ENCODE measurements around the gene MLEC.
"Not testable (repeated sequence)": the region's sequence is repeated elsewhere in the genome, so short reads cannot be mapped to it uniquely, and the experiment has no call there.

The MLEC gene

DNA sequence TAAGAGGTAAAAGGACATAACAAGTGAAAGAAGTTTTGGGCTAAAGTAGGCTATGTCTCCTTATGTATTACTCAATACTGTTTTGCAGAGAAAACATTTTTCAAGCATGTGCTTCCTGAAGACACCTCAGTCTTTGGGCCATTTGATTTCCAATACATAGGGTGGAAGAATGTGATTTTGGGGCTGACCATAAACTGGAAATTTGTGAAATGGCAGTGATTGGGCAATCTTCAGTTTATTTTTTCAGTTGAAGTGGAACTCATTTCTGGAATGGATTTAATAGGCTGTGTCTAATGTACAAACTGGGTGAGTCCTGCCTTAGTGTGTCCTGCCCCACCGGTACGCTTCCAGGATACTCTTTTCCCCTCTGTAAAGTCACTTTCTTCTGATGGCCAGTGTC lies 35.8 kb downstream of the MLEC start:
- no peak for DNase-seq

DNA sequence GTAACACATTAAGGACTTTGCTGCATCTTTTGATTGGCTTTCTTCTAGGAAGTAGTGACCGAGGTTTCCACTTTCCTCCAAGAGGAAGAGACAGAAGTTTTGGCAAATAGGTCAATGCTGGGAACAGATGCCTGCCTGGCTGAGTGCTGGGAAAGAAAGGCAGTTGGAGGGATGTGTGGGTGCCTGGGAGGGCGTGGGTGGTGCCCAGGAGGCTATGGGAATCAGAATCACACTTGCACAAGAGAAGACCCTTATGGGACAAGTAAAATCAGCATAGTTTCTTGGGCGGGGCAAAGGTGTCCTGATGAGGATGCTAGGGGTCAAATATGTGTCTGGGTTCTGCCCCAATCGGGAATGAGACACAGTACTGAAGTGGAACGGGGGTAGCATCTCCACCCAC lies 37.8 kb downstream of the MLEC start:
- no peak for DNase-seq

DNA sequence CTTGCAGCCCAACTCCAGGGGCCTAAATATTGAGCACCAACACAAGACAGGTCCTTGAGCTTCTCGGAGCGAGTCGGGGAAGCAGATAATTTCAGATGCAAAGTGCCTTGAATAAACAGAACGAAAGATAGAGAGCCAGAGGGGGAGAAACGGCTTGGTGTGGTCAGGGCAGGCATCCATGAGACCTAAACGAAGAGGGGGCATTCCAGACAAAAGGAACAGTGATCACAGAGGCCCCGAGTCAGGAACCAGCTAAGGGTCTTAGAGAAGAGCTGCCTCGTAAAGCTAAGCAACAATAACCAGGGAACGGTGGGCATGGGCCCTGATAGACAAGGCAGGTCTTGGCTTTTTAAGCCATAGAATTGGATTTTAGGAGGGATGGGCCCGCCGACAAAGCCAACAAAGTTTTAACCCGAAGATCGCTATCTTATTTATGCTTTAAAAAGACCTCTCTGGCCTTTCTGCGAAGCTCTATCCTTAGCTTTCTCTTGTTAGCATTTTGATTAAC lies 38.3 kb downstream of the MLEC start:
- DNase-seq, result no peak

DNA sequence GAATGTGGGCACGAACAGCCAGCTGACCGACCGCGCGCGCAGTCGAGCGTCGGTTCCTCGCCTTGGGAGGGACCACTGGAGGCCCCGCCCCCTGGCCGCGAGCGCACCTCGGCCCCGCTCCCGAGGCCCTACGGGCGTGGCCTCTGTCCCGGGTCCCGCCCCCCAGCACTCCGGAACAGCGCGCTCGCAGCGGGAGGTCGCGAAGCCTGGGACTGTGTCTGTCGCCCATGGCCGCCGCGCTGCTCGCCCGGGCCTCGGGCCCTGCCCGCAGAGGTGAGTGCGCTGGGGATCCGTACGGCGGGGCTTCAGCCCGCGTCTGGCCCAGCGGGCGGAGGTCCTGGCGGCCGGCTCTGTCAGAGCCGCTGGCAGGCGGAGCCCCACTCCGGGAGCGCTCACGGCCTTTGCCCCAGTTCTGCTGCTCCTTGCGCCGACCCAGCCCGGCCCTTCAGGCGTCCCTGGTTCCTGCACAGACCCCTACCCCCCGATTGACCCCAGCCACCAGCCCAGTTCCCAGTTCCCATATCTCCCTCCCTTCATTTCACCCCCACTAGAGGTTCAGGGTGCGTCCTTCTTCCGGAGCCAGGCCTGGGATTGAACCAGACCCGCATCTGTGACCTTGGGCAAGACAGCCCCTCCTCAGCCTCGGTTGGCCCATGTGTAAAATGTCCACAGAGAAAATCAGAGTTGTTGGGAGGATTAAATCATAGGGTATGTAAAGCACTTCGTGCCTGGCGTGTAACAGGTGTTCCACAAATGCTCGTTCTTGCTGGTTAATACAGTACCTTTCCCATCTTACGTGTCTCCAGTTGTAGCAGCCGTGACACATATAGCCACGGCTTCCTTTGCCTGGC lies 38.9 kb downstream of the MLEC start, which contains the start of gene ACADS:
Gene ACADS (plus strand): TSS at position 168 of the 851 bp plus-strand sequence. CDS start 60 bp downstream, at position 228.
- peak; percentile 84 for DNase-seq

DNA sequence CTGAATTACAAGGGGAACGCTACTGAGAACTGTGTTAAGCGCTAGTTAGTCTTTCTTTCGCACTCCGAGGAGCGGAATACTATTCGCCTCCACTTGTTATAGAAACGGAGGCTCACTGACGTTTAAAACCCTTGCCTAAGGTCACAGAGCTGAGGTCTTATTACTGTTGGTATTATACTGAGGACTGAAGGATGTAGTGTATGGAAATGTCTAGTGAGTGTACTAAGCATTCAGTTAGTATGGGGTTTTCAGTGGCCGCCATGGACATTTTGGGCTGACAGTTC lies 39.5 kb downstream of the MLEC start:
- DNase-seq, result no peak

DNA sequence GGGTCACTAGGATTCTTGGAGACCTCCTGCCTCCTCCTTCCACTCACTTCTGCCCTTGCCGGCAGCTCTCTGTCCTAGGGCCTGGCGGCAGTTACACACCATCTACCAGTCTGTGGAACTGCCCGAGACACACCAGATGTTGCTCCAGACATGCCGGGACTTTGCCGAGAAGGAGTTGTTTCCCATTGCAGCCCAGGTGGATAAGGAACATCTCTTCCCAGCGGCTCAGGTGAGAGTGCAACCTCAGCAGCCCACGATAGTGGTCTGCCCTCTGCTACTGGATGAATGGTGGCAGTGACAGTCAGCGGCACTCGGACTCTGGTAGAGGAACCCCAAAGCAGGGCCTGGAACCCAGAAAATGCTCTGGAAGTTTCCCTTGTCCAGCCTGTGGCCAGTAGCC lies 40.0 kb downstream of the MLEC start:
- no peak for DNase-seq

DNA sequence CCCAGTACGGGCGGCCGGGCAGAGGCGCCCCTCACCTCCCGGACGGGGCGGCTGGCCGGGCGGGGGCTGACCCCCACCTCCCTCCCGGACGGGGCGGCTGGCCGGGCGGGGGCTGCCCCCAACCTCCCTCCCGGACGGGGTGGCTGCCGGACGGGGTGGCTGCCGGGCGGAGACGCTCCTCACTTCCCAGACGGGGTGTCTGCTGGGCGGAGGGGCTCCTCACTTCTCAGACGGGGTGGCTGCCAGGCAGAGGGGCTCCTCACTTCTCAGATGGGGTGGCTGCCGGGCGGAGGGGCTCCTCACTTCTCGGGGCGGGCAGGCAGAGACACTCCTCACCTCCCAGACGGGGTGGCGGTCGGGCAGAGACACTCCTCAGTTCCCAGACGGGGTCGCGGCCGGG lies 45.2 kb downstream of the MLEC start:
- not testable (repeated sequence) for DNase-seq

DNA sequence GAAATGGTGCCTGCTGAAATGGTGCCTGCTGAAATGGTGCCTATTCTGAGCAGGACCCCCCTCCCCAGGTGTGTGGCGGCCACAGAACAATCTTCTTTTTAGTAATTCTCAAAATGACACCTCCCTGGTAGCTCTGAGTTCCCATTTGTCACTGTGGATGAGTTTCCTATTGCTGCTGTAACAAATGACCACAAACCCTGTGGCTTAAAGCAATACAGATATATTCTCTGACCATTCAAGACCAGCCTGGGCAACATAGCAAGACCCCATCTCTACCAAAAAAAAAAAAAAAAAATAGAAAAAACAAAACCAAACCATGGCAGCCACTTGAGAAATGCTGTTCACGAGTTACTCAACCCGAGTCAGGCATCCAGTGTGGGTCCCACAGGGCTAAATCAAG lies 46.6 kb downstream of the MLEC start:
- no peak for DNase-seq

DNA sequence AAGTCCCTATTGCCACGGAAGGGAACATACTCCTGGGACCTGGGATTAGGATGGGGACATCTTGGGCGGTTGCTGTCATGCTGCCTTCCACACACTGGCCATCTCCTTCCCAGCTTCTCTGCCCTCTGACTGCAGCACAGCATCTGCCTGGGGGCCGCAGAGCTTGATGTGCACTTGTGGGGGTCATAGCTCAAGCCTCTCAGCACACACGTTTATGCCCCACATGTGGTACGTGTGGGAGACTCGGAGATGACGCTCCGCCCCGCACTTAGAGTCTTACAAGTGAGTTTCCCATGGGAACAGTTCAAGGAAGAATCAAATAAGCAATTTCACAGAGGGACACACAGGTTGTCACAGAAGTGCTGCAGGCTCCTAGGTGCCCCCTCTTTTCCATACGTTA lies 47.3 kb downstream of the MLEC start:
- no peak for DNase-seq

DNA sequence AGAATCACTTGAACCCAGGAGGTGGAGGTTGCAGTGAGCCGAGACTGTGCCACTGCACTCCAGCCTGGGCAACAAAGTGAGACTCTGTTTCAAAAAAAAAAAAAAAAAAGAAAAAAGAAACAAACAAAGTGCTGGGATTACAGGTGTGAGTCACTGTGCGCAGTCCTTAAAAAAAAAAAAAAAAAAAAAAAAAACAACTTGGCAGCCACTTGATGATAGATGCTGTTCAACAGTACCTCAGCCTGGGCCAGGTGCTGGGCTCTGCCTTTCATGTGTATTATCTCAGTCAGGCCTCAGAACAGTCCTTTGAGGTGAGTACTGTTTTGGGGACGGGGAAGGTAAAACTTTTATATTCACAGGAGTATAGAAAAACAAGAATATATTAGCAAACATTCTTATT lies 48.2 kb downstream of the MLEC start:
- DNase-seq, result no peak

DNA sequence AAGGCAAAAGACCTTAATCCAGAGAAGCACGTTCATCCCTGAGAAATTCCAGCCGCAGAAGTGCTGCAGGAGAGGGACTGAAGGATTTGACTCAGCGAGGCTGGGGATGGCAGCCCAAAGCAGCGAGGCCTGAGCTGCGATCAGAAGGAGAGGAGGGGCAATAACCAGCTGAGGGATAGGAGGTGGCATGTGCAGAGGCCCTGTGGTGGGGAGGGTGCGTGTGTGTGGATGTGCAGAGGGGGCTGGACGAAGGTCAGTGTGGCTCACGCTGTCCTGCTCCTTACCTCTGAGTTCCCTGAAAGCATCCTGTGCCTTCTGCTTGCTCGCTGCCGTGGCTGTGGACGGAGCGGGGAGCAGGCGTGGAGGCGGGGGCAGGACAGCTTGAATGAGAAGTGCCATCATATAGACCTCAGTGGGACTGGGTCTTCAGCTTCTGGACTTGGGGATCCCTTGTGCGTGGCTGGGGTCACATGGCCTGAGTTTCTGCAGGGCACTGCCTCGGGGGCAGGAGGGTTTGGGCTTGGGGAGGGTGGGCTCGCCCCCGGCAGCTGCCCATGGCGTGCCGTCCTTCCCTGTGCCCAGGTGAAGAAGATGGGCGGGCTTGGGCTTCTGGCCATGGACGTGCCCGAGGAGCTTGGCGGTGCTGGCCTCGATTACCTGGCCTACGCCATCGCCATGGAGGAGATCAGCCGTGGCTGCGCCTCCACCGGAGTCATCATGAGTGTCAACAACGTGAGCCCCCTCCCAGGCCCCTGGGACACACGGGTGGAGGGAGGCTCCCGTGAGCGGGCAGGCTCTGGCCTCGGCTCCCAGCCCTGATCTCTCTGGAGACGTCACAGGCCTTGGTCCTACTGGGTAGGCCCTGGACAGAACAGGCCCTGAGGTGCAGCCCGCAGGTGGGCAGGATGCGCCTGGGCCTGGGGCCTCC lies 49.7 kb downstream of the MLEC start:
- DNase-seq, result no peak

DNA sequence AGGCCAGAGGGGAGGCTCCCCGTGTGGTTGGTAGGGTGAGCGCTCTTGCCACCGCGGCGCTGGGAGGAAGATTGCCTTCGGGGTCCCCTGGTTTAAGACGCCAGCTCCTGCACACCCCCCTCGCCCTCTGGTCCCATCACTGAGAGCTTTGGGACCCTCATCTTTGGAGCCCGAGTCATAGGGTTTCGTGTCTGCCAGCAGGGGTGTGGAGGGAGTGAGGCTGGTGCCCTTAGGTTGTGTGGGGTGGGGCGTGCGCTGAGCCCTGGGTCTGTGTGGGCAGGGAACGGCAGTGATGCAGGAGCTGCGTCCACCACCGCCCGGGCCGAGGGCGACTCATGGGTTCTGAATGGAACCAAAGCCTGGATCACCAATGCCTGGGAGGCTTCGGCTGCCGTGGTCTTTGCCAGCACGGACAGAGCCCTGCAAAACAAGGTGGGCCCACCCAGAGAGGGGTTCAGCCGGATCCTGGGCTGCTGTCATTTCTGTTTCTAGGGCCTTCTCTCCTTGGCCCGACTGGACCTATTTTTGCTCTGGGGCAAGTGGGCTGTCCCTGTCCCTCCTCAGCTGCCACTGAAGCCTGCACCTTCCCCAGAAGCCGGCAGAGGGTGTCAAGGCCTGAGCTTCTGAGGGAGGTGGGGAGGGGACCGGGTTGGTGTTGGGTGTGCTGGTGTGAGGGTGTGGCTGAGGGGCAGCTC lies 50.8 kb downstream of the MLEC start:
- no peak for DNase-seq

DNA sequence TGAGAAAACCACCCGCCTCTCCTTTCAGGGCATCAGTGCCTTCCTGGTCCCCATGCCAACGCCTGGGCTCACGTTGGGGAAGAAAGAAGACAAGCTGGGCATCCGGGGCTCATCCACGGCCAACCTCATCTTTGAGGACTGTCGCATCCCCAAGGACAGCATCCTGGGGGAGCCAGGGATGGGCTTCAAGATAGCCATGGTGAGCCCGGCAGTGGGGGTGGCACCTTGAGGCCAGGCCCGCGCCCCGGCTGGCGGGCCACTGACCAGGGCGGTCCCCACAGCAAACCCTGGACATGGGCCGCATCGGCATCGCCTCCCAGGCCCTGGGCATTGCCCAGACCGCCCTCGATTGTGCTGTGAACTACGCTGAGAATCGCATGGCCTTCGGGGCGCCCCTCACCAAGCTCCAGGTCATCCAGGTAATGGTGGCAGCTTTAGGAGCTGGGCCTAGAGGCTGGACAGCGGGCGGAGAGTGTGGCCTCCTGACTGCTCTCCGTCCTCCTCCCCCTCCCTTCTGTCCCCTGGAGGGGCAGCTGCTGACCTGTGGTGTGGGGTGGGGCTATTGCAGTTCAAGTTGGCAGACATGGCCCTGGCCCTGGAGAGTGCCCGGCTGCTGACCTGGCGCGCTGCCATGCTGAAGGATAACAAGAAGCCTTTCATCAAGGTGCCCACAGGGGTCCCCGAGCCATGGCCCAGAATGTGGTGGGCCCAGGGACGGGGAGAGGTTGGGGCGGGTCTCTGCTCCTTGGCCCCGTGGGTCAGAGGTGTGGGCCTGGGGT lies 51.5 kb downstream of the MLEC start:
- no peak for DNase-seq

DNA sequence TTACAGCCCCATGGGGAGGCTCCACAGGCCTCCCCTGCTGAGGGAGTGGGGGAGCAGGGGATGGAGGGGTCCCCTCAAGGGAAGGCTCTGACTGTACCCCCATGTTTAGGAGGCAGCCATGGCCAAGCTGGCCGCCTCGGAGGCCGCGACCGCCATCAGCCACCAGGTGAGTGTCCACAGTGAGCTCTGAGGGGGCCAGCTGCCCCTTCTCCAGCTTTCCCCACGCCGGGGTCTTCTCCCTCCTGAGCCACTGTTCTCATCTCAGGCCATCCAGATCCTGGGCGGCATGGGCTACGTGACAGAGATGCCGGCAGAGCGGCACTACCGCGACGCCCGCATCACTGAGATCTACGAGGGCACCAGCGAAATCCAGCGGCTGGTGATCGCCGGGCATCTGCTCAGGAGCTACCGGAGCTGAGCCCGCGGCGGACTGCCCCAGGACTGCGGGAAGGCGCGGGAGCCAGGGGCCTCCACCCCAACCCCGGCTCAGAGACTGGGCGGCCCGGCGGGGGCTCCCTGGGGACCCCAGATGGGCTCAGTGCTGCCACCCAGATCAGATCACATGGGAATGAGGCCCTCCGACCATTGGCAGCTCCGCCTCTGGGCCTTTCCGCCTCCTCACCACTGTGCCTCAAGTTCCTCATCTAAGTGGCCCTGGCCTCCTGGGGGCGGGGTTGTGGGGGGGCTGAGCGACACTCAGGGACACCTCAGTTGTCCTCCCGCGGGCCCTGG lies 52.2 kb downstream of the MLEC start:
- no peak for DNase-seq

DNA sequence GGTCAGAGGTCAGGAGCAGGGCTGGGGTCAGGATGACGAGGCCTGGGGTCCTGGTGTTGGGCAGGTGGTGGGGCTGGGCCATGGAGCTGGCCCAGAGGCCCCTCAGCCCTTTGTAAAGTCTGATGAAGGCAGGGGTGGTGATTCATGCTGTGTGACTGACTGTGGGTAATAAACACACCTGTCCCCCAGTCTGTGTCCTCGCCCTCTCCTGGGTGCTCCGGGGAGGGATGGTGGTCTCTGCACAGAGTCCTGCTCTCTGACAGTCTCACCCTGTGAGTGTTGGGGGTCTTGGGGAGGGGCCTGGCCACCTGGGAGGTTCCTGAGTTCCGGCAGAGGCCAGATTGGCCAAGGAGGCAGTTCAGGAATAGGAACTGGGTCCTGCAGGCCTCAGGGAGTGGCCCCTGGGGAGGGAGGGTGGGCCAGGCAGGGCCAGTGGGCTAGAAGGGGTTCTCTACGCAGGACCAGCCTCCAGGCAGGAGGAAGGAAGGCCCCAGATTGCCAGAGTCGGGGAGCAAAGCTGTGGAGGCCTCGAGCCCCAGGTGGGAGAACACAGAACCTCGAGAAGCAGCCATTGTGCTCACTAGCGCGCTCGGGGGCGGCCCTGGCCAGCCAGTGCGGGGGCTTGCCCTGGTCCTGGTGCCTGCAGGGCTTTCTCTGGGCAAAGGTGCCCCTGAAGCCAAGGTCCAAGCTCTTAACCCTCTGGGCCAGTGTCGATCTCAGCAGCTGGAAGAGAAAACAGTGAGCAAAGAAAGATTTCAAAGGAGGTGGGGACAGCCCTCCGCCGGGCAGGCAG lies 53.1 kb downstream of the MLEC start:
- DNase-seq, result no peak

DNA sequence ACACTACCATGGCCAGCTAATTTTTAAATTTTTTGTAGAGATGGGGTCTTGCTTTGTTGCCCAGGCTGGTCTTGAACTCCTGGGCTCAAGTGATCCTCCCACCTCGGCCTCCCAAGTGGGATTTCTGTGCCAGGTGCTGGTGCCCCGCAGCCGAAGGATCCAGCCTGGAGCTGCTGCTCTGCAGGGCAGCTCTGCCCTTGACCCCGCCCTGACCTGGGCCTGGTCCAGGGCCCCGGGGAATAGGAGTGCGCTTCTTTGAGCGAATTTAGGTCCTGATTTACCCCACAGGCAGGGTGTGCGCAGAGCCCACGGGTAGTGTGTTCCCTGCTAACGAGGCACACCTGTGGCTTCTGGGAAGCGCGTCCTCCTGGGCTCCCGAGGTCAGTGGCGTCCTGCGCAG lies 53.9 kb downstream of the MLEC start:
- no peak for DNase-seq

DNA sequence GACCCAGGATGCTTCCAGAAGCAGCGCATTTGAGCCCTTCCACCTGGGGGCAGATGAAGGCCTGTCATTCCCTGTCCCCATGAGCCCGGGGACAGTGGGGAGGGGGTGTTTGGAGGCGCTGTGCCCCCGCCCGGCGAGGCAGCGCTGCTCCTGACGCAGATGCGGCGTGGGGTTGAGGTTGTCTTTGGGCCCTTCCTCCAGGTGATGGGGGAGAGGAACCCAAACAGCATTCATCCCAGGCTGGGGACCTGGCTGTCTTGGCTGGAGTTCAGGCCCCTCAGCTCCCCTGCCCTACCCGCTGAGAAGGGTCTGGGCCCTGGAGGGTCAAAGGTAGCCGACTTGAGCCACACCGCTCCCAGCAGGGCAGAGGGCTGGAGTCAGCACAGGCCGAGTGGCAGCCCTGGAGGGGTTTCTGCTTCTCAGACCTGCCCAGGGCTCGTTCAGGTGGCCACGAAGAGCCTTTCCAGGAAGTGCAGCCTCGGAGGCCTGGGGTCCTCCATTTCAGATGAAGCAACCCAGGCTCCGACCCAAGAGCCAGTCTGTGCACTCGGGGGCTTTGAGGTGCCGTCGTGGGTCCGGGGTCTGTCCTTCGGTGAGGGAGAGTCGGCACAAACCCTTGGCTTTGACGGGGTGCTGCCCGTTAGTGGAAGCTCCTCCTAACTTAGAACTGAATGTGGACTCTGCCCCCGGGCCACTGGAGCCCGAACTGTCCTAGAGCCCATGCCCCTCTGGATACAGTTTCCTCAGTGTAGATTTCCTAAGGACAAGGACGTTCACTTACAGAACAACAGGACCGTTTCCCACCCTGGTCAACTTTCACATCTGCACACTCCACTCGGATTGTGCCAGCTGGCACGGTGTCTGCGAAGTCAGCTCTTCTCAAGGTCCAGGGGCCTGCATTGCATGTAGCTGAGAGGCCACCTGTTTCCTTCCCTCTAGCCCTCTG lies 54.8 kb downstream of the MLEC start:
- no peak for DNase-seq

DNA sequence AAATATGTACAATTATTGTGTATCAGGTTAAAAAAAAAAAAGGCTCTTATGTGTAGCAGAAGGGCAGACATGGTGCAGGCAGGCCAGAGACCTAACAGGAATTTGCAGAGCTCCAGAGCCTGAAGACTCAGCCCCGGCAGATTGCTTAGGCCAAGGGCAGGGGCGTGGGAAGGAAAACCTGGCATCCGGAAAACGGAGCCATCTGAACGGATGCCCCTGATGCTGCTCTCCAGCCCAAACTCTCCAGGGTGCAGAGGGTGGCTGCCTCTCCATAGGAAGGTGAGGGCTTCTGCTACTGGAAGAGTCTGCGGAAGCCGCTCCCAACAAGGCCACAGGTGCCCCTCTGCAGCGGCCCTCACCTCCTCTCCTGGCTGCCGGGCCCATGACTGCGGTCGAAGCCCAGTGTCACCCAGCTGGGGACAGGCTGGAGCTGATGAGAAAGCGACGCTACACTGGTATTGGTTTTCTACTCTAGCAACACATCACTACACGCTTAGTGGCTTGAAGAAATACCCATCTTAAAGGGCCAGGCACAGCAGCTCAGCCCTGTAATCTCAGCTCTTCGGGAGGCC lies 58.1 kb downstream of the MLEC start:
- no peak for DNase-seq

DNA sequence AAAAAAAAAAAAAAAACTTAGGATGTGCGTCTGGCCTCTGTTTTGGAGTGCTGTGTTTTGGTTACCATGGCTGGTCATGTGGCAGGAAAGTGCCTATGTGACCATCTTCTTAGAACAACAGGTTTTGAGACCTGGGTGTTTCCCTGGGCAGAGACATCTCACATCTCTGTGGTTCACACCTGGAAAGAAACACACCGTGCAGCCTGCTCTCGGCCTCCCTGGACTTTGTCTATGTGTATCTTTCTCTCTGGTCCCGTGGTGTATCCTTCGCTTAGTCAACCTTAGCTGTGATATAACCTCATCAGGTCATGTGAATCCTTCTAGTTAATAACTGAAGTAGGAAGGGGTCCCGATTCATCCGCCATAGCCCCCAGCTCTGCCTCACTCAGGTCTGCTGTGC lies 61.3 kb downstream of the MLEC start:
- DNase-seq, result no peak
